ENCODE measurements around the gene SRSF5.

GRCh38 chr14:69776875-69777453 is 10.0 kb downstream of the SRSF5 start:
- TF ChIP-seq CTCF (IDR thresholded peaks at IDR 0.05; ENCODE audit: low read depth, low read length) (no peak), POLR2A (IDR thresholded peaks at IDR 0.05; ENCODE audit: extremely low read depth, insufficient read length) (no peak), MAX (IDR thresholded peaks at IDR 0.05; ENCODE audit: low read depth, low read length) (no peak)
